Left kidney (tissue), 1 donor: Measurements from ENCODE around the gene DAB2IP. TPM values are rescaled to one million over a fixed set of nuclear protein-coding genes. Genes with fewer than 3 reads are reported as not detected.

ENCODE experiments used
- polyA plus RNA-seq: library from polyadenylated mRNA; unstranded; fragments of 120-200 nt; gene quantifications from one replicate; pipeline ENCODE4 v1.2.1, GENCODE V29; 2013; ENCODE audit not compliant: insufficient read length

DAB2IP gene
- polyA plus RNA-seq, 1 donor, result 42.5 TPM

Other genes with a start within 250 kb of the DAB2IP start
- 5.2 TPM for gene GGTA1, start 151.8 kb upstream of the DAB2IP start, polyA plus RNA-seq